Measurements from ENCODE around the gene PACSIN1.

The PACSIN1 gene

GRCh38 chr6:34565722-34566137 is 99.9 kb downstream of the PACSIN1 start:
- no peak for DNase-seq

- DNase-seq = no peak
Measured at GRCh38 chr6:34566830-34567546, 101.1 kb downstream of the PACSIN1 start.

- DNase-seq = no peak
Measured at GRCh38 chr6:34568341-34569201, 102.7 kb downstream of the PACSIN1 start.

GRCh38 chr6:34569361-34569973 is 103.6 kb downstream of the PACSIN1 start:
- no peak for DNase-seq

- DNase-seq = no peak
Measured at GRCh38 chr6:34570066-34570833, 104.4 kb downstream of the PACSIN1 start.

- no peak for DNase-seq
Measured at GRCh38 chr6:34571388-34571787, 105.5 kb downstream of the PACSIN1 start.

GRCh38 chr6:34572021-34572420 is 106.1 kb downstream of the PACSIN1 start:
- no peak for DNase-seq

GRCh38 chr6:34572585-34572984 is 106.7 kb downstream of the PACSIN1 start:
- DNase-seq = no peak

- DNase-seq = no peak
Measured at GRCh38 chr6:34573567-34574183, 107.8 kb downstream of the PACSIN1 start.

- no peak for DNase-seq
Measured at GRCh38 chr6:34574647-34575293, 108.9 kb downstream of the PACSIN1 start.

GRCh38 chr6:34575326-34575725 is 109.5 kb downstream of the PACSIN1 start:
- DNase-seq = no peak

GRCh38 chr6:34576286-34576955 is 110.5 kb downstream of the PACSIN1 start:
- no peak for DNase-seq

GRCh38 chr6:34578445-34579262 is 112.8 kb downstream of the PACSIN1 start:
- no peak for DNase-seq

- DNase-seq = no peak
Measured at GRCh38 chr6:34580707-34581560, 115.1 kb downstream of the PACSIN1 start.

- no peak for DNase-seq
Measured at GRCh38 chr6:34581561-34581920, 115.7 kb downstream of the PACSIN1 start.

GRCh38 chr6:34583461-34583860 is 117.6 kb downstream of the PACSIN1 start:
- DNase-seq = no peak

GRCh38 chr6:34583861-34584604 is 118.2 kb downstream of the PACSIN1 start:
- no peak for DNase-seq

GRCh38 chr6:34584694-34585093 is 118.8 kb downstream of the PACSIN1 start:
- DNase-seq = no peak
